ENCODE measurements around the gene PROKR2.

- TF ChIP-seq CTCF (IDR thresholded peaks at IDR 0.05; ENCODE audit: insufficient read depth, low read length, poor library complexity, severe bottlenecking) (no peak), EZH2phosphoT487 (conservative IDR thresholded peaks at IDR 0.05; ENCODE audit: low read length) (no peak)
These were observed 11.5 kb upstream of the PROKR2 start for GRCh38 chr20:5328268-5328667.
